GM19099 (cell line): Measurements from ENCODE around the gene HCK.

ENCODE experiments used
- POLR2A ChIP-seq: IDR thresholded peaks from 3 replicates; pipeline ENCODE4 v1.6.1; 2011; ENCODE audit warnings: low read depth; ENCODE audit not compliant: insufficient read length; ENCODE audit errors: extremely low read depth

The HCK gene

DNA sequence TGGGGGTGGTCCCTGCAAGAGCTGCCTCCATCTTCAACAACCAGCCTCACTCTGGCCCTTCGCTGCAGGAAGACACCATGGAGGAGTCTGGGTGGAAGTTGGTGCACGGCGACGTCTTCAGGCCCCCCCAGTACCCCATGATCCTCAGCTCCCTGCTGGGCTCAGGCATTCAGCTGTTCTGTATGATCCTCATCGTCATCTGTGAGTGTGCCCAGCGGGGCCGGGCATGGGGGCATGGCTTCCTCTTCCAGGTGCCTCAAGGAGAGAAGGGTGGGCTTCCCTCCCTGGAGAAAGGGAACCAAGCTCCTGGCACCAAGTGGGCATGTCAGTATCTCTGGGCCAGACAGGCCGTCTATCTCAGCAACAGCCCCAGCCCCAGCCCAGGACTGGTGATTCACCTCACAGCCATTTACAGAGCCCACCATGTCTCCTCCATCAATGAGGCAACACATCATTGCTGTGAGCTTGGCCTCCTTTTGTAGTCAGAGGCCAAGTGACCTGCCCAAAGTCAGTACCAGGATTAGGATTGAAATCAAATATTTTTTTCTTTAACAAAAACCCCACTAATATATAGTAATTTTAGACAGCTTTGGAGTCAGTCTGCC is 97.6 kb downstream of the HCK start:
- TF ChIP-seq POLR2A, result no peak

GRCh38 chr20:32150291-32150848 is 98.3 kb downstream of the HCK start:
- no peak for TF ChIP-seq POLR2A
